GM23338 (cell line): ENCODE measurements around the gene FCHSD2.

Experiments
- CREB1 ChIP-seq: fragments of 250-450 bp; sonication (Bioruptor Pico); IDR thresholded peaks from 2 replicates; pipeline ENCODE4 v1.5.0; 2020; ENCODE audit warnings: low read depth, mild to moderate bottlenecking, moderate library complexity
- EZH2 ChIP-seq: fragments of 200-600 bp; sonication (generic); IDR thresholded peaks from one replicate; pipeline ENCODE4 v1.8.0; 2017; ENCODE audit warnings: antibody characterized with exemption, mild to moderate bottlenecking, low read depth; ENCODE audit not compliant: unreplicated experiment
- EZH2phosphoT487 ChIP-seq: fragments of 200-600 bp; sonication (generic); IDR thresholded peaks from one replicate; pipeline ENCODE4 v1.8.1; 2018; ENCODE audit warnings: antibody characterized with exemption; ENCODE audit not compliant: unreplicated experiment
- JUNB ChIP-seq: IDR thresholded peaks from one replicate; pipeline ENCODE4 v1.6.1; 2016; ENCODE audit warnings: antibody characterized with exemption; ENCODE audit not compliant: unreplicated experiment
- POLR2AphosphoS5 ChIP-seq: IDR thresholded peaks from 2 replicates; pipeline ENCODE4 v1.6.1; 2016; ENCODE audit warnings: antibody characterized with exemption, low read depth
- ZNF114 ChIP-seq: fragments of 250-450 bp; sonication (Bioruptor Pico); IDR thresholded peaks from 2 replicates; pipeline ENCODE4 v1.5.0; 2020; ENCODE audit warnings: mild to moderate bottlenecking, moderate library complexity
- ZNF331 ChIP-seq: fragments of 250-450 bp; sonication (Bioruptor Pico); IDR thresholded peaks from 2 replicates; pipeline ENCODE4 v1.5.0; 2020; ENCODE audit warnings: low read depth, mild to moderate bottlenecking, moderate library complexity
- TF ChIP-seq, protein P1 (sequence below), 2 experiments: fragments of 200-600 bp in 1 of 2; sonication (generic) in 1 of 2; conservative IDR thresholded peaks; 2 replicates each; pipeline versions ENCODE4 v1.5.1 to v1.6.1; 2016 to 2017; ENCODE audit warnings: antibody characterized with exemption in 2 of 2, low read depth in 2 of 2, mild to moderate bottlenecking in 2 of 2, moderate library complexity in 1 of 2
- TF ChIP-seq, protein P2 (sequence below): IDR thresholded peaks from one replicate; pipeline ENCODE4 v1.6.1; 2018; ENCODE audit warnings: antibody characterized with exemption; ENCODE audit not compliant: unreplicated experiment

DNA sequence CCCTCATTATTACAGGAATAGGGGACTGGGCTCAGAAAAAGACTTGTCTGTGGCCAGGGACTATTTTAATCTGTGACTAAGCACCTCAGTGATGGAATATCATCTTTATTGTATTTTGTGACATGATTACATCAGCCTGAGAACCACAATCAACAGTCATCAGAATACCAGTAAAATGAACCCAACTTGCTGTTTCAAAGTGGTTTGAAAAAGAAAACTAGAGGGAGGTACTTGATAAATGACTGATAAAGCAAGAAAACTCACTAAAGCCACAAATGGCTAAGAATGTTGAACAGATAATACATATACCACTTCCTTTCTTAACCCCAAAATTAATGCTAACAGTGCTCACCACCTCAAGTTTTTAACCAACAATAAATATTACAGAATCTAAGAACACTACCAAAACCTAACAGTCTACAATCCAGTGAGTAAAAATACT is 172.2 kb downstream of the FCHSD2 start:
- TF ChIP-seq ZNF331 (CRISPR knock-in tag) (no peak), EZH2 (no peak), CREB1 (no peak), POLR2AphosphoS5 (no peak), JUNB (no peak), EZH2phosphoT487 (no peak), ZNF114 (CRISPR knock-in tag) (no peak)
- TF ChIP-seq, protein P1, sequence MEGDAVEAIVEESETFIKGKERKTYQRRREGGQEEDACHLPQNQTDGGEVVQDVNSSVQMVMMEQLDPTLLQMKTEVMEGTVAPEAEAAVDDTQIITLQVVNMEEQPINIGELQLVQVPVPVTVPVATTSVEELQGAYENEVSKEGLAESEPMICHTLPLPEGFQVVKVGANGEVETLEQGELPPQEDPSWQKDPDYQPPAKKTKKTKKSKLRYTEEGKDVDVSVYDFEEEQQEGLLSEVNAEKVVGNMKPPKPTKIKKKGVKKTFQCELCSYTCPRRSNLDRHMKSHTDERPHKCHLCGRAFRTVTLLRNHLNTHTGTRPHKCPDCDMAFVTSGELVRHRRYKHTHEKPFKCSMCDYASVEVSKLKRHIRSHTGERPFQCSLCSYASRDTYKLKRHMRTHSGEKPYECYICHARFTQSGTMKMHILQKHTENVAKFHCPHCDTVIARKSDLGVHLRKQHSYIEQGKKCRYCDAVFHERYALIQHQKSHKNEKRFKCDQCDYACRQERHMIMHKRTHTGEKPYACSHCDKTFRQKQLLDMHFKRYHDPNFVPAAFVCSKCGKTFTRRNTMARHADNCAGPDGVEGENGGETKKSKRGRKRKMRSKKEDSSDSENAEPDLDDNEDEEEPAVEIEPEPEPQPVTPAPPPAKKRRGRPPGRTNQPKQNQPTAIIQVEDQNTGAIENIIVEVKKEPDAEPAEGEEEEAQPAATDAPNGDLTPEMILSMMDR (conservative IDR thresholded peaks at IDR 0.05; ENCODE audit: low read depth in 2 of 2) = no peak
- TF ChIP-seq, protein P2, sequence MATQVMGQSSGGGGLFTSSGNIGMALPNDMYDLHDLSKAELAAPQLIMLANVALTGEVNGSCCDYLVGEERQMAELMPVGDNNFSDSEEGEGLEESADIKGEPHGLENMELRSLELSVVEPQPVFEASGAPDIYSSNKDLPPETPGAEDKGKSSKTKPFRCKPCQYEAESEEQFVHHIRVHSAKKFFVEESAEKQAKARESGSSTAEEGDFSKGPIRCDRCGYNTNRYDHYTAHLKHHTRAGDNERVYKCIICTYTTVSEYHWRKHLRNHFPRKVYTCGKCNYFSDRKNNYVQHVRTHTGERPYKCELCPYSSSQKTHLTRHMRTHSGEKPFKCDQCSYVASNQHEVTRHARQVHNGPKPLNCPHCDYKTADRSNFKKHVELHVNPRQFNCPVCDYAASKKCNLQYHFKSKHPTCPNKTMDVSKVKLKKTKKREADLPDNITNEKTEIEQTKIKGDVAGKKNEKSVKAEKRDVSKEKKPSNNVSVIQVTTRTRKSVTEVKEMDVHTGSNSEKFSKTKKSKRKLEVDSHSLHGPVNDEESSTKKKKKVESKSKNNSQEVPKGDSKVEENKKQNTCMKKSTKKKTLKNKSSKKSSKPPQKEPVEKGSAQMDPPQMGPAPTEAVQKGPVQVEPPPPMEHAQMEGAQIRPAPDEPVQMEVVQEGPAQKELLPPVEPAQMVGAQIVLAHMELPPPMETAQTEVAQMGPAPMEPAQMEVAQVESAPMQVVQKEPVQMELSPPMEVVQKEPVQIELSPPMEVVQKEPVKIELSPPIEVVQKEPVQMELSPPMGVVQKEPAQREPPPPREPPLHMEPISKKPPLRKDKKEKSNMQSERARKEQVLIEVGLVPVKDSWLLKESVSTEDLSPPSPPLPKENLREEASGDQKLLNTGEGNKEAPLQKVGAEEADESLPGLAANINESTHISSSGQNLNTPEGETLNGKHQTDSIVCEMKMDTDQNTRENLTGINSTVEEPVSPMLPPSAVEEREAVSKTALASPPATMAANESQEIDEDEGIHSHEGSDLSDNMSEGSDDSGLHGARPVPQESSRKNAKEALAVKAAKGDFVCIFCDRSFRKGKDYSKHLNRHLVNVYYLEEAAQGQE = no peak
